SU-DHL-6 (cell line): Measurements from ENCODE around the gene MARCHF3.

ENCODE experiments used
- CTCF ChIP-seq: fragments of 200-600 bp; sonication (generic); IDR thresholded peaks from one replicate; pipeline ENCODE4 v1.5.1; 2017; ENCODE audit warnings: antibody characterized with exemption, mild to moderate bottlenecking, low read length, moderate library complexity; ENCODE audit not compliant: insufficient read depth, poor library complexity, severe bottlenecking
- EZH2phosphoT487 ChIP-seq: fragments of 200-600 bp; sonication (generic), shearing (Covaris generic); conservative IDR thresholded peaks from 2 replicates; pipeline ENCODE4 v1.6.1; 2018; ENCODE audit warnings: mild to moderate bottlenecking, antibody characterized with exemption, low read length, moderate library complexity, mixed read lengths

- TF ChIP-seq CTCF (no peak), EZH2phosphoT487 (no peak)
Observed at GRCh38 chr5:126969548-126969947, 60.8 kb downstream of the MARCHF3 start.
